22Rv1 (cell line): Measurements from ENCODE around the gene CADM1.

Source experiments
- CTCF ChIP-seq: fragments of 450-650 bp; IDR thresholded peaks from 2 replicates; pipeline ENCODE4 v1.5.1; 2017; ENCODE audit warnings: mild to moderate bottlenecking
- ZFX ChIP-seq: fragments of 450-650 bp; IDR thresholded peaks from 2 replicates; pipeline ENCODE4 v1.6.1; 2017; ENCODE audit warnings: antibody characterized with exemption, borderline replicate concordance

- TF ChIP-seq CTCF (no peak), ZFX (no peak)
Measured at GRCh38 chr11:115497303-115497702, 6.9 kb downstream of the CADM1 start.
